Activated naive CD4-positive, alpha-beta T cell (primary cell): Measurements from ENCODE around the gene ALDOB.

Source experiments
- DNase-seq, 4 experiments: peaks; one replicate each; lab custom pipeline; 2025; lab: John Stamatoyannopoulos, UW

Gene ALDOB

DNA sequence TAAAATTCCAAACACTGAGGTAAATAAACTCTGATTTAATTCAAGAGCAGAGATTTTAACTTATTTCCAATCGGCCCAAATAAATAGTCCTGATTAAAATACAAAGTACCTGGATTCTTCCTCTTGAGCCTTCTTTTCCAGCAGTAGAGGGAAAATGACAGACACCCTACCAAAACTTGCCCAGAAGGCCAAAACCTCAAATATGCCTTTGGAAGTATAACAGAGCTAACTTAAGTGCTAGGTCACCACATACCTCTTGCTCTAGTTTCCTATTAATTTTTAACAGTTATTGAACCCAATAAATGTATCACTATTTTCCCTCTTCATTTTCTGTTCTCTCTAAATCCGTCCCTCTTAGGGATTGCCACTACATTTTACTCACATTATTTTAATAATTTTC, 52.2 kb downstream of the ALDOB start:
- DNase-seq, result no peak

DNA sequence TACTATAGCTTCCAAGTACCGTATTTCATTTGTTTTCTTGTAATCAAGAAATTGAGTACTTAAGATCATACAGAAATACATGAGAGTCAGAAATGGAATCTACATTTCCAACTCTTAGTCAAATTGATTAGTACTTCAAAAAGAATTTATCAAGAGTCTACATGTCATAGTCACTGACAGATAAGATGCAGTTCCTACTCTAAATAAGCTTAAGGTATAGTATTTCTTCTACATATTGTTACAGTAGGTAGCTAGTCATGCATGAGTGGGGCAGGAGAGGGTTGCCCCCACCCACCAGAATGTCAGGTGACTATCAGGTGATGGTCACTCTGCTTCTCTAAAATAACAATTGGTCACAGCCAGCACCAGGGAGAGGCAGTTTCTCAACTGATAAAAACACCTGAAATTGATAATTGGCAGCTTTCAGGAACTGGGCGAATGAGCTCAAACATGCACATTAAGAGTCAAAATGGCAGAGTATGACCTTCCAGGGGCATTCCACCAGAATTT, 53.7 kb downstream of the ALDOB start:
- no peak for DNase-seq

DNA sequence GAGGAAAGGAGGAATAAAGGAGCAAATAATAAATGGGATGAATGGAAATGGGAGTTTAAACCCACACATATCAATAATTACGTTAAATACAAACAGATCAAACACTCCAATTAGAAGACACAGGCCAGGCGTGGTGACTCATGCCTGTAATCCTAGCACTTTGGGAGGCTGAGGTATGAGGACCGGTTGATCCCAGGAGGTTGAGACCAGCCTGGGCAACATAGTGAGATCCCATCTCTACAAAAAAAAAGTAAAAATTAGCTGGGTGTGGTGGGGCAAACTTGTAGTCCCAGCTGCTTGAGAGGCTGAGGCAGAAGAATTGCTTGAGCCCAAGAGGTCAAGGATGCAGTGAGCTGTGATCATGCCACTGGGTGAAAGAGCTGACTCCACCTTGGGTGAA, 54.5 kb downstream of the ALDOB start:
- no peak for DNase-seq

DNA sequence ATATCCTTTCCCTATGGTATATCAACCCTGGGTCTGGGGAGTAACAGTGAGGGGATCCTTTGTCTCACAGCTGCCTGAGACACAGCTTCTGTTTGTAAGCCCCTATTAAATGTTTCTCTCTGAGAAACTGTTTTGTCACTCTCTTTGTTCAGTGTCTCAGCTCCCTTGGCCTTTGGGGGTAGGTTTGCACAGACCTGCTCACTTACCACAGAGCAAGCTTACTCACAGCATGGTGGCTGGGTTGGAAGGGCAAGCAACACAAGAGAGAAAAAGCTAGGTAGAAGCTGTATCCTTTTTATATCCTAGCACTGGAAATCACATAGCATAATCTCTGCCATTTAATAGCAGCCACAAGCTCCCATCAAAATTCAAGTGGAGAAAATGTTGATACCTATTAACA, 55.3 kb downstream of the ALDOB start:
- DNase-seq, result no peak

DNA sequence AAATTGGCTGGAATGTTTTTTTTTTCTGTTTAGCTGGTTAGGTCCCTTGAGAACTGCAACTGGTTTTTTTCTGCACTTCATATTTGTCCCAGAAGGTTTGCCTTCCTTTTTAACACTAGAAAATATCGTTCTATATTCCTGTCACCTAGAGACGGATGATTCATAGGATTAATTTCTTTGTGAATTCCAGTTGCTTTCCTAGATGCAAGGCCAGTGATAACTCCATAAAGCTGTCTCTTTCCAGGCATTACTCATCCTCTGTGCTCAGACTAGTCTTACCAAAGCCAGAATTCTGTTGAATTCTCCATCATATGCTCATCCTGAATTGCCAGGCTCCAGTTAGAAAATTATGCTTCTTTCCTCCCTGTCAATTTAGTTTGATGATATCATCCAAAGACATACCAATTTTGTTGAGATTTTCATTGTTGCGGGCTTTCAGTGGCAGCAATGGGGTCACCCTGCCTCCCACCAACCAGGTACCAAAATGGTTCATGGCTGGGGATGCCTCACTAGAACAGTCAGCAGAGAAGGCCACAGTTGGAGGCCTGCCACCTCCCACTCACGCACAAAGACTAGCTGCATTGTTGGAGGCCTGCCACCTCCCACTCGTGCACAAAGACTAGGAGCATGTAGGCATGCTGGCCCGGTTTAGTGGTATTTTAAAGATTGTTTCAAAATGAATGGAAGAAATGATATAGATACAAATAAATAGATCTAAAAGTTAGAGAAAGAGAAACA, 59.3 kb downstream of the ALDOB start:
- DNase-seq, result no peak

DNA sequence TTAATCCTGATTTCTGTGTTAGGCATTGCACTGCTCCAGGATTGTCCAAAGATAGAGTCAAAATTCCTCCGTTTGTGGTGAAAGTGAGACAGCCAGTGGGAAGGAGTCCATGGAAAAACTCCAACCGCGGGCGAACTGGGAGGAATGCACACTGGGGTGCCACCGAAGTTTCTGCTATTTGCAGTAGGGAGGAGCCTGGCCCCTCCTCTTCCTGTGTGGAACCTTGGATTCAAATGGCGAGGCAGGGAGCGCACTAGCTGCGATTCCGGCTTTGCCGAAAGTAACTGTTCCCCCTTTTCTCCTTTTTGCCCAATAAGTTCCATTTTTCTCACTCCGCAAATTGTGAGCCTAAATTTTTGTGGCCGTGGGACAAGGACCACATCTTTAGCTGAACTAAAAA, 60.0 kb downstream of the ALDOB start:
- no peak for DNase-seq

DNA sequence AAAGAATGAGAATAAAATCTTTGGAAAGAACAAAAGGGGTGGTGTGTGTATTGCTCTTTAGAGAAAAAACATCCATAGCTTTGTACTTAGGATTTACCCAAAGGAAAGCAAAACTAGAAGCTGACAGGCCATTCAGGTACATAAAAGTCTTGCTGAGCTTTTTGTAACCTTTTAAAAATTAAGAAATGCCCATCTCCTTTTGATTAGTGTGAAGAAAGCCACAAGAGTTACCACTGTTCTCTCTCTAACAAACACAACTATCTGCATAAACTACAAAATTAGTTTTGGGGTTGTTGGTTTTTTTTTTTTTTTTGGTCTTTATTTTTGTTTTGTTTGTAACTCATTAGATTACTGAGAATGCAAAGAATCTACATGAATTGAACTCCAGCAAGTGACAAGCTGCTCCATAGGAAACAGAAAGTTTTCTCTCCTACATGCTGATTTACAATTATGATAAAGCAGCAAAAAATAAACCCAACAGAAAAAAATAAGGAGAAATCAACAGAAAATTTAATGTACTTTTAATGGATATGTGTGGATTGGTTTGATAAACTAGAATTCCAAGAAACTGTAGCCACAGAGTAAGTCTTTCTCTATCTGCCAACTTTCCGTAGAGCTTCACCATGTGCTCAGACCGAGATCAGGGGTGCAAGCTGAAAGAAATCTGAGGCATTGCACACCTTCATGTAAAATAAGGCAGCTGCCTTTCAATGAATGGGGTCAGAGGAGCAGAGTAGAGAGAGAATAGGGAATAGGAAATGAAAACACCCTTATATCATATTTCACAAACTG, 63.1 kb downstream of the ALDOB start:
- no peak for DNase-seq

DNA sequence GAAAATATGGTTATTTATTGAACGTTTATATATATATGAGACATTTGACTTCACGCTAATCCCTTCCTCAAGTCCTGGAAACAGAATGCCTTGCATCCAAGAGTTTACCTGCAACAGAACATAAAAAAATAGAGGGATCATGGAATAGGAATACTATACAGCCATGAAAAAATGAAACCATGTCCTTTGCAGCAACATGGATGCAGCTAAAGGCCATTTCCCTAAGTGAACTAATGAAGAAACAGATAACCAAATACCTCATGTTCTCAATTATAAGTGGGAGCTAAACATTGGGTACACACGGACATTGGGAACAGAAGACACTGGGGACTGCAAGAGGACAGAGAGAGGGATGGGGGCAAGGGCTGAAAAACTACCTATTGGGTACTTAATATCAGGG, 63.8 kb downstream of the ALDOB start:
- no peak for DNase-seq
